HepG2 (cell line): ENCODE data around the gene DDX39B. TPM values are rescaled to one million over a fixed set of nuclear protein-coding genes. Genes with fewer than 3 reads are reported as not detected.
A peak's percentile ranks its signal among the peaks of the same experiment; 100 is the strongest.

ENCODE experiments used
- CSRNP1 ChIP-seq: sonication (generic); formaldehyde crosslinking; IDR thresholded peaks from 2 replicates; pipeline ENCODE4 v1.8.1; 2023; ENCODE audit warnings: mild to moderate bottlenecking, missing genetic modification reagents
- PLSCR1 ChIP-seq: sonication (generic); formaldehyde crosslinking; IDR thresholded peaks from 2 replicates; pipeline ENCODE4 v1.5.0; 2020; ENCODE audit warnings: missing genetic modification reagents, mild to moderate bottlenecking, borderline replicate concordance
- SIN3A ChIP-seq: IDR thresholded peaks from 2 replicates; pipeline ENCODE4 v1.6.1; 2011; ENCODE audit warnings: low read depth, mild to moderate bottlenecking, control low read depth, low read length, borderline replicate concordance
- SOX6 ChIP-seq, 2 experiments: fragments of 450-650 bp in 1 of 2; sonication (generic) in 1 of 2; formaldehyde crosslinking in 1 of 2; IDR thresholded peaks; 2 replicates each; pipeline versions ENCODE4 v1.4.0 to v1.6.1; 2017 to 2020; ENCODE audit warnings: antibody characterized with exemption in 1 of 2, mild to moderate bottlenecking in 1 of 2, missing genetic modification reagents in 1 of 2
- SUZ12 ChIP-seq: fragments of 150-350 bp; IDR thresholded peaks from 2 replicates; pipeline ENCODE4 v1.6.1; 2014; ENCODE audit warnings: low read depth, low read length
- polyA plus RNA-seq, 8 experiments: library from polyadenylated mRNA; depleted of rRNA in 3 of 8; stranded (reverse) in 7 of 8; unstranded in 1 of 8; fragments of >200 nt; fragmentation: Illumina TruSeq in 4 of 8; extraction: Trizol in 4 of 8; gene quantifications; 2 replicates each; pipeline versions ENCODE4 v1.2.1 to v1.2.3, GENCODE V29; 2011 to 2016; ENCODE audit warnings: low read depth in 4 of 8, missing spikeins in 1 of 8, mixed read lengths in 1 of 8; ENCODE audit not compliant: insufficient read depth in 1 of 8
- total RNA-seq, 5 experiments: library from RNA; depleted of rRNA; stranded (reverse); fragments of >200 nt; fragmentation: Illumina TruSeq; extraction: Trizol; gene quantifications; 2 replicates each; pipeline ENCODE4 v1.2.3, GENCODE V29; 2016; ENCODE audit warnings: low read depth in 1 of 5
- TF ChIP-seq, protein P1 (sequence below): sonication (generic); formaldehyde crosslinking; IDR thresholded peaks from 2 replicates; pipeline ENCODE4 v1.8.1; 2022; ENCODE audit warnings: low read depth, mild to moderate bottlenecking, missing genetic modification reagents
- TF ChIP-seq, protein P2 (sequence below): sonication (generic); formaldehyde crosslinking; IDR thresholded peaks from 2 replicates; pipeline ENCODE4 v1.4.0; 2020; ENCODE audit warnings: low read depth, missing genetic modification reagents
- TF ChIP-seq, protein P3 (sequence below): IDR thresholded peaks from 2 replicates; pipeline ENCODE4 v1.6.1; 2016; ENCODE audit warnings: low read depth, missing genetic modification reagents, missing compliant biosample characterization
- TF ChIP-seq, protein P4 (sequence below): IDR thresholded peaks from 2 replicates; pipeline ENCODE4 v1.6.1; 2016

Gene DDX39B
- total and polyA plus RNA-seq, 2 of the 13 experiments (the other 11 are each of a cell fraction or from before 2014, with no cell fraction given), result 570 to 678 TPM

- TF ChIP-seq, protein P1, sequence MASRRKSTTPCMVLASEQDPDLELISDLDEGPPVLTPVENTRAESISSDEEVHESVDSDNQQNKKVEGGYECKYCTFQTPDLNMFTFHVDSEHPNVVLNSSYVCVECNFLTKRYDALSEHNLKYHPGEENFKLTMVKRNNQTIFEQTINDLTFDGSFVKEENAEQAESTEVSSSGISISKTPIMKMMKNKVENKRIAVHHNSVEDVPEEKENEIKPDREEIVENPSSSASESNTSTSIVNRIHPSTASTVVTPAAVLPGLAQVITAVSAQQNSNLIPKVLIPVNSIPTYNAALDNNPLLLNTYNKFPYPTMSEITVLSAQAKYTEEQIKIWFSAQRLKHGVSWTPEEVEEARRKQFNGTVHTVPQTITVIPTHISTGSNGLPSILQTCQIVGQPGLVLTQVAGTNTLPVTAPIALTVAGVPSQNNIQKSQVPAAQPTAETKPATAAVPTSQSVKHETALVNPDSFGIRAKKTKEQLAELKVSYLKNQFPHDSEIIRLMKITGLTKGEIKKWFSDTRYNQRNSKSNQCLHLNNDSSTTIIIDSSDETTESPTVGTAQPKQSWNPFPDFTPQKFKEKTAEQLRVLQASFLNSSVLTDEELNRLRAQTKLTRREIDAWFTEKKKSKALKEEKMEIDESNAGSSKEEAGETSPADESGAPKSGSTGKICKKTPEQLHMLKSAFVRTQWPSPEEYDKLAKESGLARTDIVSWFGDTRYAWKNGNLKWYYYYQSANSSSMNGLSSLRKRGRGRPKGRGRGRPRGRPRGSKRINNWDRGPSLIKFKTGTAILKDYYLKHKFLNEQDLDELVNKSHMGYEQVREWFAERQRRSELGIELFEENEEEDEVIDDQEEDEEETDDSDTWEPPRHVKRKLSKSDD (CRISPR knock-in tag), result peak; percentile 67; the same call in 1 of the 2 replicates
- TF ChIP-seq SIN3A (peak; percentile 92), CSRNP1 (0 out of 2 replicates have a peak, but pooled peaks have one; percentile 6), SOX6 (IDR thresholded peaks at IDR 0.05) (no peak), SOX6 (CRISPR knock-in tag; IDR thresholded peaks at IDR 0.05) (peak; percentile 77), SUZ12 (no peak), PLSCR1 (no peak)
- TF ChIP-seq, protein P2, sequence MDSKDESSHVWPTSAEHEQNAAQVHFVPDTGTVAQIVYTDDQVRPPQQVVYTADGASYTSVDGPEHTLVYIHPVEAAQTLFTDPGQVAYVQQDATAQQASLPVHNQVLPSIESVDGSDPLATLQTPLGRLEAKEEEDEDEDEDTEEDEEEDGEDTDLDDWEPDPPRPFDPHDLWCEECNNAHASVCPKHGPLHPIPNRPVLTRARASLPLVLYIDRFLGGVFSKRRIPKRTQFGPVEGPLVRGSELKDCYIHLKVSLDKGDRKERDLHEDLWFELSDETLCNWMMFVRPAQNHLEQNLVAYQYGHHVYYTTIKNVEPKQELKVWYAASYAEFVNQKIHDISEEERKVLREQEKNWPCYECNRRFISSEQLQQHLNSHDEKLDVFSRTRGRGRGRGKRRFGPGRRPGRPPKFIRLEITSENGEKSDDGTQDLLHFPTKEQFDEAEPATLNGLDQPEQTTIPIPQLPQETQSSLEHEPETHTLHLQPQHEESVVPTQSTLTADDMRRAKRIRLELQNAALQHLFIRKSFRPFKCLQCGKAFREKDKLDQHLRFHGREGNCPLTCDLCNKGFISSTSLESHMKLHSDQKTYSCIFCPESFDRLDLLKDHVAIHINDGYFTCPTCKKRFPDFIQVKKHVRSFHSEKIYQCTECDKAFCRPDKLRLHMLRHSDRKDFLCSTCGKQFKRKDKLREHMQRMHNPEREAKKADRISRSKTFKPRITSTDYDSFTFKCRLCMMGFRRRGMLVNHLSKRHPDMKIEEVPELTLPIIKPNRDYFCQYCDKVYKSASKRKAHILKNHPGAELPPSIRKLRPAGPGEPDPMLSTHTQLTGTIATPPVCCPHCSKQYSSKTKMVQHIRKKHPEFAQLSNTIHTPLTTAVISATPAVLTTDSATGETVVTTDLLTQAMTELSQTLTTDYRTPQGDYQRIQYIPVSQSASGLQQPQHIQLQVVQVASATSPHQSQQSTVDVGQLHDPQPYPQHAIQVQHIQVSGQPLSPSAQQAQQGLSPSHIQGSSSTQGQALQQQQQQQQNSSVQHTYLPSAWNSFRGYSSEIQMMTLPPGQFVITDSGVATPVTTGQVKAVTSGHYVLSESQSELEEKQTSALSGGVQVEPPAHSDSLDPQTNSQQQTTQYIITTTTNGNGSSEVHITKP, result peak; percentile 58; the same call in 1 of the 2 replicates
- TF ChIP-seq, protein P3, sequence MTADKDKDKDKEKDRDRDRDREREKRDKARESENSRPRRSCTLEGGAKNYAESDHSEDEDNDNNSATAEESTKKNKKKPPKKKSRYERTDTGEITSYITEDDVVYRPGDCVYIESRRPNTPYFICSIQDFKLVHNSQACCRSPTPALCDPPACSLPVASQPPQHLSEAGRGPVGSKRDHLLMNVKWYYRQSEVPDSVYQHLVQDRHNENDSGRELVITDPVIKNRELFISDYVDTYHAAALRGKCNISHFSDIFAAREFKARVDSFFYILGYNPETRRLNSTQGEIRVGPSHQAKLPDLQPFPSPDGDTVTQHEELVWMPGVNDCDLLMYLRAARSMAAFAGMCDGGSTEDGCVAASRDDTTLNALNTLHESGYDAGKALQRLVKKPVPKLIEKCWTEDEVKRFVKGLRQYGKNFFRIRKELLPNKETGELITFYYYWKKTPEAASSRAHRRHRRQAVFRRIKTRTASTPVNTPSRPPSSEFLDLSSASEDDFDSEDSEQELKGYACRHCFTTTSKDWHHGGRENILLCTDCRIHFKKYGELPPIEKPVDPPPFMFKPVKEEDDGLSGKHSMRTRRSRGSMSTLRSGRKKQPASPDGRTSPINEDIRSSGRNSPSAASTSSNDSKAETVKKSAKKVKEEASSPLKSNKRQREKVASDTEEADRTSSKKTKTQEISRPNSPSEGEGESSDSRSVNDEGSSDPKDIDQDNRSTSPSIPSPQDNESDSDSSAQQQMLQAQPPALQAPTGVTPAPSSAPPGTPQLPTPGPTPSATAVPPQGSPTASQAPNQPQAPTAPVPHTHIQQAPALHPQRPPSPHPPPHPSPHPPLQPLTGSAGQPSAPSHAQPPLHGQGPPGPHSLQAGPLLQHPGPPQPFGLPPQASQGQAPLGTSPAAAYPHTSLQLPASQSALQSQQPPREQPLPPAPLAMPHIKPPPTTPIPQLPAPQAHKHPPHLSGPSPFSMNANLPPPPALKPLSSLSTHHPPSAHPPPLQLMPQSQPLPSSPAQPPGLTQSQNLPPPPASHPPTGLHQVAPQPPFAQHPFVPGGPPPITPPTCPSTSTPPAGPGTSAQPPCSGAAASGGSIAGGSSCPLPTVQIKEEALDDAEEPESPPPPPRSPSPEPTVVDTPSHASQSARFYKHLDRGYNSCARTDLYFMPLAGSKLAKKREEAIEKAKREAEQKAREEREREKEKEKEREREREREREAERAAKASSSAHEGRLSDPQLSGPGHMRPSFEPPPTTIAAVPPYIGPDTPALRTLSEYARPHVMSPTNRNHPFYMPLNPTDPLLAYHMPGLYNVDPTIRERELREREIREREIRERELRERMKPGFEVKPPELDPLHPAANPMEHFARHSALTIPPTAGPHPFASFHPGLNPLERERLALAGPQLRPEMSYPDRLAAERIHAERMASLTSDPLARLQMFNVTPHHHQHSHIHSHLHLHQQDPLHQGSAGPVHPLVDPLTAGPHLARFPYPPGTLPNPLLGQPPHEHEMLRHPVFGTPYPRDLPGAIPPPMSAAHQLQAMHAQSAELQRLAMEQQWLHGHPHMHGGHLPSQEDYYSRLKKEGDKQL (CRISPR knock-in tag), result peak; percentile 23; the same call in 1 of the 2 replicates
- TF ChIP-seq, protein P4, sequence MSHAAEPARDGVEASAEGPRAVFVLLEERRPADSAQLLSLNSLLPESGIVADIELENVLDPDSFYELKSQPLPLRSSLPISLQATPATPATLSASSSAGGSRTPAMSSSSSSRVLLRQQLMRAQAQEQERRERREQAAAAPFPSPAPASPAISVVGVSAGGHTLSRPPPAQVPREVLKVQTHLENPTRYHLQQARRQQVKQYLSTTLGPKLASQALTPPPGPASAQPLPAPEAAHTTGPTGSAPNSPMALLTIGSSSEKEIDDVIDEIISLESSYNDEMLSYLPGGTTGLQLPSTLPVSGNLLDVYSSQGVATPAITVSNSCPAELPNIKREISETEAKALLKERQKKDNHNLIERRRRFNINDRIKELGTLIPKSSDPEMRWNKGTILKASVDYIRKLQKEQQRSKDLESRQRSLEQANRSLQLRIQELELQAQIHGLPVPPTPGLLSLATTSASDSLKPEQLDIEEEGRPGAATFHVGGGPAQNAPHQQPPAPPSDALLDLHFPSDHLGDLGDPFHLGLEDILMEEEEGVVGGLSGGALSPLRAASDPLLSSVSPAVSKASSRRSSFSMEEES (CRISPR knock-in tag), result peak; percentile 62; the same call in 1 of the 2 replicates
Observed at GRCh38 chr6:31541658-31542521, at the start of gene DDX39B (continued).
